ENCODE measurements around the gene NR2E1. TPM values are rescaled to one million over a fixed set of nuclear protein-coding genes. Genes with fewer than 3 reads are reported as not detected.

Gene NR2E1
- total RNA-seq, 1 donor from 2014 or later, result 1.0 TPM

DNA sequence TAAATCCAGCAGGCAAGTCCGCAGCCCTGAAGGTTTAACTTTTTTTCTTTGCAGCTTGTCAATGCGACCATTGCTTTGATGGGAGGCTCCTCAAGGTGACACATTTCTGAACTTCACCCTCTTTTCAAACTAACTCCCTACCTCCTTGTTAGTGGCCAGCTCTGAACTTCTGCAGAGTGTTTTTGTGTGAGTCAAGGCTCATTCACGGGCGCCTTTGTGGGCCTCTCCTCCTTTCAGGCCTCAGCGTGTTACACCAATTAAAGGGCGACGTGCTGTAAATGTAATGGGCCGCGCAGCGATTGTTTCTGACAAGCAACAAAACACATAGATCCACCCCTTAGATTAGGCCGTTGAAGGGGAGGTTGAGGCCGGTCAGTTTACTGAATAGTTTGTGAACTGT is 45.5 kb upstream of the NR2E1 start:
- H2AFZ ChIP-seq (replicated peaks), result no peak overlapping the region
- no peak for TF ChIP-seq EZH2phosphoT487 (IDR thresholded peaks at IDR 0.05)
- TF ChIP-seq EZH2 (IDR thresholded peaks at IDR 0.05), result peak; percentile 73
- Mint-ChIP-seq H3K27me3 (ENCODE audit: insufficient read depth, low read depth) (peaks cover 82% of the 10 kb centered on the region), H3K4me3 (peak overlapping the region; percentile 86), H3K27ac (no peak overlapping the region), H3K36me3 (no peaks in the 10 kb centered on the region), H3K4me1 (peaks cover 51% of the 10 kb centered on the region), H3K9me3 (no peaks in the 10 kb centered on the region)
- H3K4me2 ChIP-seq, result peak overlapping the region; percentile 74
- H3K9me3 ChIP-seq (ENCODE audit: low read depth), result no peaks in the 10 kb centered on the region
- no peak overlapping the region for H3K4me3 ChIP-seq
- H3K27me3 ChIP-seq, result peaks cover 100% of the 10 kb centered on the region
- peak; percentile 69 for DNase-seq (ENCODE audit: low spot score)
- peaks cover 64% of the 10 kb centered on the region for H4K20me1 ChIP-seq (ENCODE audit: low read depth)
- no peaks in the 10 kb centered on the region for H3K79me2 ChIP-seq (ENCODE audit: low read depth)
- H3K36me3 ChIP-seq, result no peaks in the 10 kb centered on the region
- H3K4me1 ChIP-seq, result peaks cover 55% of the 10 kb centered on the region
- H3K27ac ChIP-seq, result no peak overlapping the region
- H3K9ac ChIP-seq, result no peak overlapping the region
- H3F3A ChIP-seq (ENCODE audit: low read depth), result peaks cover 46% of the 10 kb centered on the region

DNA sequence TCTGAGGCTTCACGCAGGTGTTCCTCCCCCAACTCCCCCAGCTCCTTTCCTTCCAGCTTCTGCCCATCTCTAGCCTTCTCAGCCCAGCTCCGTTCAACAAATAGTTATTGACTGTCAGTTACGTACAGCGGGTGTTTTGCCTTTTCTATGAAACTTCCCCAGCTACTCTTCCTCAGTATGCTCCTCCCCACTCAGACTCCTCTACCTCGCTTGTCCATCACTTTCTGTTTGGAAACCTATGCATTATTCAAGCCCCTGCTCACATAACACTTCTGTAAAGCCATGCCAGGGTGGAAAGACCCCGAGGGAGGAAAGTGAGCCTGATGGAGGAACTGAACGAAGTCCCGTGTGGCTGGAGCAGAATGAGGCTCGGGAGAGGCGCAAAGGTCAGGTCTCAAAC is 44.2 kb upstream of the NR2E1 start:
- Histone ChIP-seq H3K9me3 (ENCODE audit: low read depth) (no peaks in the 10 kb centered on the region), H3K27ac (no peak overlapping the region), H2AFZ (replicated peaks) (no peak overlapping the region), H3K4me3 (no peak overlapping the region), H3F3A (ENCODE audit: low read depth) (peaks cover 42% of the 10 kb centered on the region), H3K4me1 (peaks cover 51% of the 10 kb centered on the region), H3K79me2 (ENCODE audit: low read depth) (no peaks in the 10 kb centered on the region), H4K20me1 (ENCODE audit: low read depth) (peaks cover 54% of the 10 kb centered on the region), H3K36me3 (no peaks in the 10 kb centered on the region), H3K9ac (no peak overlapping the region), H3K27me3 (peaks cover 100% of the 10 kb centered on the region), H3K4me2 (no peak overlapping the region)
- H3K36me3 Mint-ChIP-seq, result no peaks in the 10 kb centered on the region
- no peaks in the 10 kb centered on the region for H3K9me3 Mint-ChIP-seq
- TF ChIP-seq EZH2phosphoT487 (IDR thresholded peaks at IDR 0.05), result no peak
- TF ChIP-seq EZH2 (IDR thresholded peaks at IDR 0.05), result no peak
- TF ChIP-seq, protein P1, sequence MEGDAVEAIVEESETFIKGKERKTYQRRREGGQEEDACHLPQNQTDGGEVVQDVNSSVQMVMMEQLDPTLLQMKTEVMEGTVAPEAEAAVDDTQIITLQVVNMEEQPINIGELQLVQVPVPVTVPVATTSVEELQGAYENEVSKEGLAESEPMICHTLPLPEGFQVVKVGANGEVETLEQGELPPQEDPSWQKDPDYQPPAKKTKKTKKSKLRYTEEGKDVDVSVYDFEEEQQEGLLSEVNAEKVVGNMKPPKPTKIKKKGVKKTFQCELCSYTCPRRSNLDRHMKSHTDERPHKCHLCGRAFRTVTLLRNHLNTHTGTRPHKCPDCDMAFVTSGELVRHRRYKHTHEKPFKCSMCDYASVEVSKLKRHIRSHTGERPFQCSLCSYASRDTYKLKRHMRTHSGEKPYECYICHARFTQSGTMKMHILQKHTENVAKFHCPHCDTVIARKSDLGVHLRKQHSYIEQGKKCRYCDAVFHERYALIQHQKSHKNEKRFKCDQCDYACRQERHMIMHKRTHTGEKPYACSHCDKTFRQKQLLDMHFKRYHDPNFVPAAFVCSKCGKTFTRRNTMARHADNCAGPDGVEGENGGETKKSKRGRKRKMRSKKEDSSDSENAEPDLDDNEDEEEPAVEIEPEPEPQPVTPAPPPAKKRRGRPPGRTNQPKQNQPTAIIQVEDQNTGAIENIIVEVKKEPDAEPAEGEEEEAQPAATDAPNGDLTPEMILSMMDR (IDR thresholded peaks at IDR 0.05), result no peak
- DNase-seq (ENCODE audit: low spot score), result no peak
- H3K27ac Mint-ChIP-seq, result no peak overlapping the region
- no peak overlapping the region for H3K4me3 Mint-ChIP-seq
- peaks cover 40% of the 10 kb centered on the region for H3K4me1 Mint-ChIP-seq
- H3K27me3 Mint-ChIP-seq (ENCODE audit: insufficient read depth, low read depth), result peaks cover 69% of the 10 kb centered on the region

DNA sequence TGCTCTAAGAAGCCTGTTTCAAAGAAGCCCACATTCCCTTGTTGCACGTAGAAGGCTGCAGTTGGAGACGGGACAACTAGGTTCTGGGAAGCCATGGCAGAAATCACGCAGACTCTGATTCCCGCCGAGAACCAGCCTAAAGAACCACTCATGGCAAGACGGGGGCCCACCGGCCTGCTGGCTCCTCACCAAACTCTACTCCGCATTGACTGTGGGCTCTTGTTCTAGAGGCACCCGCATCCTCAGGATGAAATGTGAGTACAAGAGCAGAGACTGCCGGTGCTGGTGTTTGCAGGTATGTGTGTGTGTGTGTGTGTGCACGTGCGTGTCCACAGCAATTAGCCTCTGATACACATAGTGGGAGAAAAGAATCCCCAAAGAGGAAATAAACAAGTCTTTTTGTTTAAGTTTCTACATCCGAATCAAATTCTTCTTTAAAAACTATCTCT is 42.3 kb upstream of the NR2E1 start:
- peak; percentile 31 for DNase-seq (ENCODE audit: low spot score)
- H3K27ac Mint-ChIP-seq, result no peak overlapping the region
- no peak overlapping the region for H3K4me3 ChIP-seq

DNA sequence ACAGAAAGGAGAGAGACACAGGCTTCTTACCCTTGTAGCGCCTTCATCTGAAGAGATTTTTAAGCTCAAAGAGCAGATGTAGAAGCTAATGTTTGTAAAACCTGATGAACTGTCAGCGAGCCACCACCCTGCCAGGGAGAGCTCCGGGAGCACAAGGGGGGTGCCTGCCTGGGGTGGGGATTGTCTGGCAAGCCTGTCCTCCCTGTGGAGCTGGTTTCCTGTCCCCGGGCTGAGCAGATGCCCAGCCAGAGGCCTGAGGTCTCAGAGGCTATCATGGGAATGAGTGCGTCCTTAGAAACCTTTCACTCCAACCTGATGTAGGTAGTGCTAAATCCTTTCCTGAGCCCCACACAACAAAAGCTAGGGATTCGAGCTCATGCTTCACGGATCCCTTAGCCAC is 41.9 kb upstream of the NR2E1 start:
- peaks cover 42% of the 10 kb centered on the region for H4K20me1 ChIP-seq (ENCODE audit: low read depth)
- H3K36me3 ChIP-seq, result no peaks in the 10 kb centered on the region
- no peaks in the 10 kb centered on the region for H3K36me3 Mint-ChIP-seq
- H3K27ac Mint-ChIP-seq, result no peak overlapping the region
- H3K4me1 Mint-ChIP-seq, result peaks cover 33% of the 10 kb centered on the region
- H3K4me2 ChIP-seq, result peak overlapping the region; percentile 43
- peaks cover 100% of the 10 kb centered on the region for H3K27me3 ChIP-seq
- no peaks in the 10 kb centered on the region for H3K9me3 Mint-ChIP-seq
- TF ChIP-seq EZH2 (IDR thresholded peaks at IDR 0.05) (no peak), EZH2phosphoT487 (IDR thresholded peaks at IDR 0.05) (no peak)
- TF ChIP-seq, protein P1 (IDR thresholded peaks at IDR 0.05), result no peak
- DNase-seq (ENCODE audit: low spot score), result peak; percentile 67
- H3K4me3 Mint-ChIP-seq, result no peak overlapping the region
- no peak overlapping the region for H2AFZ ChIP-seq (replicated peaks)
- H3K9me3 ChIP-seq (ENCODE audit: low read depth), result no peaks in the 10 kb centered on the region
- H3K79me2 ChIP-seq (ENCODE audit: low read depth), result no peaks in the 10 kb centered on the region
- no peak overlapping the region for H3K9ac ChIP-seq
- H3K4me3 ChIP-seq, result no peak overlapping the region
- H3F3A ChIP-seq (ENCODE audit: low read depth), result peaks cover 37% of the 10 kb centered on the region
- peaks cover 32% of the 10 kb centered on the region for H3K4me1 ChIP-seq
- peaks cover 52% of the 10 kb centered on the region for H3K27me3 Mint-ChIP-seq (ENCODE audit: insufficient read depth, low read depth)
- H3K27ac ChIP-seq, result no peak overlapping the region

More for the DNA sequence above, 42.3 kb upstream of the NR2E1 start:
- Histone ChIP-seq H2AFZ (replicated peaks) (no peak overlapping the region), H3K36me3 (no peaks in the 10 kb centered on the region), H3K9me3 (ENCODE audit: low read depth) (no peaks in the 10 kb centered on the region), H3K4me2 (peak overlapping the region; percentile 43), H3K4me1 (peaks cover 37% of the 10 kb centered on the region), H4K20me1 (ENCODE audit: low read depth) (peaks cover 46% of the 10 kb centered on the region), H3K9ac (no peak overlapping the region), H3K79me2 (ENCODE audit: low read depth) (no peaks in the 10 kb centered on the region), H3K27me3 (peaks cover 100% of the 10 kb centered on the region), H3F3A (ENCODE audit: low read depth) (peaks cover 41% of the 10 kb centered on the region), H3K27ac (no peak overlapping the region)
- H3K27me3 Mint-ChIP-seq (ENCODE audit: insufficient read depth, low read depth), result peaks cover 56% of the 10 kb centered on the region
- no peaks in the 10 kb centered on the region for H3K36me3 Mint-ChIP-seq
- H3K4me1 Mint-ChIP-seq, result peaks cover 36% of the 10 kb centered on the region
- TF ChIP-seq EZH2 (IDR thresholded peaks at IDR 0.05), result peak; percentile 60
- TF ChIP-seq, protein P1 (IDR thresholded peaks at IDR 0.05), result no peak
- H3K9me3 Mint-ChIP-seq, result no peaks in the 10 kb centered on the region
- no peak overlapping the region for H3K4me3 Mint-ChIP-seq
